Smooth muscle cell (in vitro differentiated cells): ENCODE data around the gene FAM83B. TPM values are rescaled to one million over a fixed set of nuclear protein-coding genes. Genes with fewer than 3 reads are reported as not detected.

Source experiments
- DNase-seq: peaks from one replicate; lab custom pipeline; 2025; ENCODE audit not compliant: unreplicated experiment; lab: John Stamatoyannopoulos, UW
- H2AFZ ChIP-seq: fragments of 200-600 bp; sonication (generic); 2 replicates; pipeline ENCODE4 v1.6.0; 2016; ENCODE audit warnings: antibody characterized with exemption, low read depth, mild to moderate bottlenecking
- H3F3A ChIP-seq: fragments of 200-600 bp; sonication (generic); 2 replicates; pipeline ENCODE4 v1.6.0; 2017; ENCODE audit warnings: antibody characterized with exemption, low read depth
- H3K27ac ChIP-seq: fragments of 200-600 bp; sonication (generic); 2 replicates; pipeline ENCODE4 v1.5.1; 2016; ENCODE audit warnings: low read depth, mild to moderate bottlenecking
- H3K27me3 ChIP-seq: fragments of 200-600 bp; sonication (generic); 2 replicates; pipeline ENCODE4 v1.6.1; 2016; ENCODE audit warnings: low read depth, mild to moderate bottlenecking
- H3K36me3 ChIP-seq: fragments of 200-600 bp; sonication (generic); 2 replicates; pipeline ENCODE4 v1.5.1; 2016; ENCODE audit warnings: low read depth
- H3K4me1 ChIP-seq: fragments of 200-600 bp; sonication (generic); 2 replicates; pipeline ENCODE4 v1.5.1; 2016; ENCODE audit warnings: low read depth
- H3K4me2 ChIP-seq: fragments of 200-600 bp; sonication (generic); 2 replicates; pipeline ENCODE4 v1.6.0; 2016; ENCODE audit warnings: mild to moderate bottlenecking
- H3K4me3 ChIP-seq: fragments of 200-600 bp; sonication (generic); 2 replicates; pipeline ENCODE4 v1.5.1; 2016; ENCODE audit warnings: mild to moderate bottlenecking
- H3K79me2 ChIP-seq: fragments of 200-600 bp; sonication (generic); 2 replicates; pipeline ENCODE4 v1.6.0; 2016; ENCODE audit warnings: low read depth, mild to moderate bottlenecking
- H3K9ac ChIP-seq: fragments of 200-600 bp; sonication (generic); 2 replicates; pipeline ENCODE4 v1.6.0; 2016; ENCODE audit warnings: low read depth
- H3K9me3 ChIP-seq: fragments of 200-600 bp; sonication (generic); replicated peaks from 2 replicates; pipeline ENCODE4 v1.5.1; 2016; ENCODE audit warnings: low read depth
- H4K20me1 ChIP-seq: fragments of 200-600 bp; sonication (generic); 2 replicates; pipeline ENCODE4 v1.6.0; 2016; ENCODE audit warnings: low read depth
- WGBS: methylation state at CpG from one replicate; pipeline ENCODE4 v1.1.7; 2016; ENCODE audit warnings: low lambda C conversion rate; 5-methylcytosine and 5-hydroxymethylcytosine counted together
- polyA plus RNA-seq: library from polyadenylated mRNA; unstranded; fragments of >200 nt; fragmentation: Nextera tagmentation; extraction: Ambion mirVana; gene quantifications from 2 replicates; pipeline ENCODE4 v1.2.1, GENCODE V29; 2016
- total RNA-seq: library from RNA; depleted of rRNA; stranded (reverse); fragments of >200 nt; gene quantifications from 2 replicates; pipeline ENCODE4 v1.2.3, GENCODE V29; 2014
- TF ChIP-seq, protein P1 (sequence below): fragments of 200-600 bp; sonication (generic); IDR thresholded peaks from 2 replicates; pipeline ENCODE4 v1.5.1; 2017; ENCODE audit warnings: borderline replicate concordance, mild to moderate bottlenecking, antibody characterized with exemption; ENCODE audit not compliant: insufficient read depth, poor library complexity, severe bottlenecking

Gene FAM83B
- total and polyA plus RNA-seq, 2 experiments from 2014 or later: 1.1 to 28.7 TPM

DNA sequence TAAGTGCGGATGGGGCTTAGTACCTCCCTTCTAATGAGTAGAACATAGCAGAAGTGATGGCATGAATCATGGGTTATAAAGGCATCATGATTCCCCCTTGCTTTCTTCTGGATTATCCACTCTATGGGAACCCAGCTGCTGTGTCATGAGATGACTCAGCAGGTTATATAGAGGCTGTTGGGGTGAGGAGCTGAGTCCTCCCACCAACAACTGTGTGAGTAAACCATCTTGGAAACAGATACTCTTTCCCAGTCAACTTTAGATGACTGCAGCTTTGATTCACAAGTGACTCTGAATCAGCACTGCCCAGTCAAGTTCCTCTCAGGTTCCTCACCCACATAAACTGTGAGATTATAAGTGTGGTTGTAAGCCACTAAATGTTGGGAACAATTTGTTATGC is 46.3 kb downstream of the FAM83B start:
- 71% methylated on average over 1 of the region's 1 CpG for WGBS

DNA sequence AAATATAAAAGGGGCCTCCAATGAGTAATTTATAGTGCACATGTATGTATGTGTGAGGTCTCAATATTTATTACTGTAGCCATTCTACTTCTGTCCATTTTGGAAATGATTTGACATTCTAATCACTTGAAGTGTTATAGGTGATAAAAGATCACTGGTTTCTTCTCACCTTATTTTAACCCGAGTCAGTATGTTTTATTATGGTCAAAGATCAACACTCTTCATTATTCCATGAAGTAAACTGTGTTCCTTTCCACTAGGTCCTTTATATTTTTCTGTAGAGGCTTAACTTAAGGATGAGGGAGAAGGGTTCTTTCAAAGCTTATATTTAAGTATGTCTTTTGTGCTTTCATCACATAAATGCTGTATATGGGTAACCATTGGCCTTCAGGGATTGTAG is 47.2 kb downstream of the FAM83B start:
- no peak overlapping the region for H3K4me2 ChIP-seq
- H3F3A ChIP-seq: no peaks in the 10 kb centered on the region
- no peaks in the 10 kb centered on the region for H3K9me3 ChIP-seq
- DNase-seq: no peak
- no peak overlapping the region for H3K9ac ChIP-seq
- H2AFZ ChIP-seq: no peak overlapping the region
- H3K4me1 ChIP-seq: no peaks in the 10 kb centered on the region
- H3K27me3 ChIP-seq: no peaks in the 10 kb centered on the region
- TF ChIP-seq, protein P1, sequence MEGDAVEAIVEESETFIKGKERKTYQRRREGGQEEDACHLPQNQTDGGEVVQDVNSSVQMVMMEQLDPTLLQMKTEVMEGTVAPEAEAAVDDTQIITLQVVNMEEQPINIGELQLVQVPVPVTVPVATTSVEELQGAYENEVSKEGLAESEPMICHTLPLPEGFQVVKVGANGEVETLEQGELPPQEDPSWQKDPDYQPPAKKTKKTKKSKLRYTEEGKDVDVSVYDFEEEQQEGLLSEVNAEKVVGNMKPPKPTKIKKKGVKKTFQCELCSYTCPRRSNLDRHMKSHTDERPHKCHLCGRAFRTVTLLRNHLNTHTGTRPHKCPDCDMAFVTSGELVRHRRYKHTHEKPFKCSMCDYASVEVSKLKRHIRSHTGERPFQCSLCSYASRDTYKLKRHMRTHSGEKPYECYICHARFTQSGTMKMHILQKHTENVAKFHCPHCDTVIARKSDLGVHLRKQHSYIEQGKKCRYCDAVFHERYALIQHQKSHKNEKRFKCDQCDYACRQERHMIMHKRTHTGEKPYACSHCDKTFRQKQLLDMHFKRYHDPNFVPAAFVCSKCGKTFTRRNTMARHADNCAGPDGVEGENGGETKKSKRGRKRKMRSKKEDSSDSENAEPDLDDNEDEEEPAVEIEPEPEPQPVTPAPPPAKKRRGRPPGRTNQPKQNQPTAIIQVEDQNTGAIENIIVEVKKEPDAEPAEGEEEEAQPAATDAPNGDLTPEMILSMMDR: no peak
- H3K4me3 ChIP-seq: no peak overlapping the region
- peaks cover 5% of the 10 kb centered on the region for H3K79me2 ChIP-seq
- no peaks in the 10 kb centered on the region for H3K36me3 ChIP-seq
- no peaks in the 10 kb centered on the region for H4K20me1 ChIP-seq
- H3K27ac ChIP-seq: peak overlapping the region; percentile 55
- WGBS: 98% methylated on average over 1 of the region's 1 CpG

More for the DNA sequence above, 46.3 kb downstream of the FAM83B start:
- Histone ChIP-seq H3K9ac (no peak overlapping the region), H2AFZ (no peak overlapping the region), H3K9me3 (no peaks in the 10 kb centered on the region), H4K20me1 (no peaks in the 10 kb centered on the region), H3K79me2 (peaks cover 6% of the 10 kb centered on the region), H3K4me2 (no peak overlapping the region), H3K4me1 (no peaks in the 10 kb centered on the region), H3F3A (no peaks in the 10 kb centered on the region), H3K27me3 (no peaks in the 10 kb centered on the region), H3K4me3 (no peak overlapping the region), H3K27ac (peak overlapping the region; percentile 55), H3K36me3 (no peaks in the 10 kb centered on the region)
- TF ChIP-seq, protein P1: no peak
- DNase-seq: no peak

- no peaks in the 10 kb centered on the region for H3K79me2 ChIP-seq
- no peak overlapping the region for H2AFZ ChIP-seq
- no peaks in the 10 kb centered on the region for H3K27me3 ChIP-seq
- H3K4me2 ChIP-seq: no peak overlapping the region
- WGBS: 87% methylated on average over 3 of the region's 3 CpGs
- H4K20me1 ChIP-seq: peaks cover 3% of the 10 kb centered on the region
- TF ChIP-seq, protein P1: no peak
- no peak for DNase-seq
- H3K4me3 ChIP-seq: no peak overlapping the region
- H3K4me1 ChIP-seq: peaks cover 9% of the 10 kb centered on the region
- H3K27ac ChIP-seq: no peak overlapping the region
- no peak overlapping the region for H3K9ac ChIP-seq
- no peaks in the 10 kb centered on the region for H3K9me3 ChIP-seq
- H3K36me3 ChIP-seq: no peaks in the 10 kb centered on the region
- no peaks in the 10 kb centered on the region for H3F3A ChIP-seq
These were observed 49.7 kb downstream of the FAM83B start for GRCh38 chr6:54896302-54896701.

- no peaks in the 10 kb centered on the region for H3K27me3 ChIP-seq
- H3K27ac ChIP-seq: no peak overlapping the region
- H3K4me1 ChIP-seq: peaks cover 9% of the 10 kb centered on the region
- TF ChIP-seq, protein P1: no peak
- H3F3A ChIP-seq: no peaks in the 10 kb centered on the region
- H3K79me2 ChIP-seq: peaks cover 8% of the 10 kb centered on the region
- H3K4me3 ChIP-seq: no peak overlapping the region
- H2AFZ ChIP-seq: no peak overlapping the region
- DNase-seq: no peak
- 58% methylated on average over 2 of the region's 2 CpGs for WGBS
- H3K36me3 ChIP-seq: no peaks in the 10 kb centered on the region
- no peak overlapping the region for H3K4me2 ChIP-seq
- peaks cover 3% of the 10 kb centered on the region for H4K20me1 ChIP-seq
- H3K9ac ChIP-seq: no peak overlapping the region
- no peaks in the 10 kb centered on the region for H3K9me3 ChIP-seq
These were observed 51.1 kb downstream of the FAM83B start for GRCh38 chr6:54897462-54898189.
